Subcutaneous adipose tissue (tissue), 4 donors: ENCODE data around the gene MUL1. TPM values are rescaled to one million over a fixed set of nuclear protein-coding genes. Genes with fewer than 3 reads are reported as not detected.

Experiments used
- CTCF ChIP-seq: fragments of 450-650 bp; IDR thresholded peaks from one replicate; pipeline ENCODE4 v1.5.1; 2016; ENCODE audit warnings: low read depth, mild to moderate bottlenecking, control low read depth, antibody characterized with exemption, moderate library complexity
- total RNA-seq, 4 donors: library from RNA; depleted of rRNA; stranded (reverse); fragments of >200 nt; gene quantifications; one replicate each; pipeline ENCODE4 v1.1.0, GENCODE V29; 2016

Gene MUL1
- total RNA-seq, 4 donors from 2014 or later: 19.6 to 31.1 (median 23.5) TPM

GRCh38 chr1:20546637-20547036 lies 38.7 kb upstream of the MUL1 start:
- no peak for TF ChIP-seq CTCF

- no peak for TF ChIP-seq CTCF
Observed at GRCh38 chr1:20540281-20540680, 32.3 kb upstream of the MUL1 start.

- TF ChIP-seq CTCF: no peak
Observed at GRCh38 chr1:20538760-20539551, 31.0 kb upstream of the MUL1 start.

- TF ChIP-seq CTCF: no peak
Observed at GRCh38 chr1:20538227-20538626, 30.3 kb upstream of the MUL1 start.

- TF ChIP-seq CTCF: no peak
Observed at GRCh38 chr1:20534659-20535417, 26.9 kb upstream of the MUL1 start.

- TF ChIP-seq CTCF: no peak
Observed at GRCh38 chr1:20533635-20534034, 25.7 kb upstream of the MUL1 start.

- no peak for TF ChIP-seq CTCF
Observed at GRCh38 chr1:20530901-20531300, 22.9 kb upstream of the MUL1 start.
